ENCODE measurements around the gene FGF12.

FGF12 gene

DNA sequence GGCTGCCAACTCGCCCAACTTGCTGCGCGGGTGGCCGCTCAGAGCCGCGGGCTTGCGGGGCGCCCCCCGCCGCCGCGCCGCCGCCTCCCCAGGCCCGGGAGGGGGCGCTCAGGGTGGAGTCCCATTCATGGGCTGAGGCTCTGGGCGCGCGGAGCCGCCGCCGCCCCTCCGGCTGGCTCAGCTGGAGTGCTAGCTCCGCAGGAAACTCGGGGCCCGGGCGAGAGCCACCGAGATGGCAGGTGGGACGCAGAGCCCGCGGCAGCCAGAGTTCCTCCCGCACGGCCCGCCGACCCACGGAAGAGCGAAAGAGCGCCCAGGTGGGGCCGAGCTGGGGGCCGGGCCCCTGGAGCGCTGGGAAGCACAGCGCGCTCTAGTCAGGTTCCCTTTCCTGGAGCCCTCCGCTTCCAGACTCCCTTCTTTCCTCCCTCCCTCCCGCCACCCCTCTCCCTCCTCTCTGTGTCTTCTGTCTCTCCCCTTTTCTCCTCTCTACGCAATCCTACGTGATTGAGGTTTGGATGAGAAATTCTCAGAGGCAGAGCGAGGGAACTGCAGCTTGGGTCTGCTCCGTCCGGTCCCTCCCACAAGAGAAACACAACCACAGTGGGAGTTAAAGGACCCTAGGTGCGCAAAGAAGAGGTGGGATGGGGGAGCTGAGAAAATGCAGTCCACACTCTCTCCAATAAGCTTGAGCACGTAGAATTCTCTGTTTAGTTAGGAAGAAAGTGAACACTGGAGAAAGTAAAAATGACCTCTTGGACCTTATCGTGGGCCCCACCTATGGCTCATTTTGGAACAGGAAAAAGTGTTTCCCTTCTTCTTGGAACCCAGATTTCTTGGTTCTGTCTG, 317.3 kb downstream of the FGF12 start:
- H3K36me3 ChIP-seq (ENCODE audit: insufficient read depth, low read length), result no peaks in the 10 kb centered on the region
- H3K4me1 ChIP-seq (ENCODE audit: insufficient read depth, low read length), result peaks cover 16% of the 10 kb centered on the region
- H3K27ac ChIP-seq (ENCODE audit: low read depth, low read length), result no peak overlapping the region
- peak overlapping the region; percentile 70 for H3K9ac ChIP-seq (ENCODE audit: low read depth, low read length)
- H3K27me3 ChIP-seq (ENCODE audit: insufficient read depth, low read length), result peaks cover 99% of the 10 kb centered on the region
- peak overlapping the region; percentile 76 for H3K4me3 ChIP-seq (ENCODE audit: low read length)
- WGBS, result 2% methylated on average over 52 of the region's 53 CpGs
- H3K9me3 ChIP-seq (ENCODE audit: insufficient read depth, low read depth, low read length), result no peaks in the 10 kb centered on the region

DNA sequence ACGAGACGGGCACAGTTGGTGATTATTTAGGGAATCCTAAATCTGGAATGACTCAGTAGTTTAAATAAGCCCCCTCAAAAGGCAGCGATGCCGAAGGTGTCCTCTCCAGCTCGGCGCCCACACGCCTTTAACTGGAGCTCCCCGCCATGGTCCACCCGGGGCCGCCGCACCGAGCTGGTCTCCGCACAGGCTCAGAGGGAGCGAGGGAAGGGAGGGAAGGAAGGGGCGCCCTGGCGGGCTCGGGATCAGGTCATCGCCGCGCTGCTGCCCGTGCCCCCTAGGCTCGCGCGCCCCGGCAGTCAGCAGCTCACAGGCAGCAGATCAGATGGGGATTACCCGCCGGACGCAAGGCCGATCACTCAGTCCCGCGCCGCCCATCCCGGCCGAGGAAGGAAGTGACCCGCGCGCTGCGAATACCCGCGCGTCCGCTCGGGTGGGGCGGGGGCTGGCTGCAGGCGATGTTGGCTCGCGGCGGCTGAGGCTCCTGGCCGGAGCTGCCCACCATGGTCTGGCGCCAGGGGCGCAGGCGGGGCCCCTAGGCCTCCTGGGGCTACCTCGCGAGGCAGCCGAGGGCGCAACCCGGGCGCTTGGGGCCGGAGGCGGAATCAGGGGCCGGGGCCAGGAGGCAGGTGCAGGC, 318.0 kb downstream of the FGF12 start:
- Histone ChIP-seq H3K4me3 (ENCODE audit: low read length) (peak overlapping the region; percentile 76), H3K36me3 (ENCODE audit: insufficient read depth, low read length) (no peaks in the 10 kb centered on the region), H3K27me3 (ENCODE audit: insufficient read depth, low read length) (peaks cover 94% of the 10 kb centered on the region), H3K27ac (ENCODE audit: low read depth, low read length) (no peak overlapping the region), H3K9me3 (ENCODE audit: insufficient read depth, low read depth, low read length) (no peaks in the 10 kb centered on the region), H3K9ac (ENCODE audit: low read depth, low read length) (peak overlapping the region; percentile 70), H3K4me1 (ENCODE audit: insufficient read depth, low read length) (peaks cover 14% of the 10 kb centered on the region; the same call in 1 of the 2 replicates)
- under 1% methylated on average over 61 of the region's 61 CpGs for WGBS

DNA sequence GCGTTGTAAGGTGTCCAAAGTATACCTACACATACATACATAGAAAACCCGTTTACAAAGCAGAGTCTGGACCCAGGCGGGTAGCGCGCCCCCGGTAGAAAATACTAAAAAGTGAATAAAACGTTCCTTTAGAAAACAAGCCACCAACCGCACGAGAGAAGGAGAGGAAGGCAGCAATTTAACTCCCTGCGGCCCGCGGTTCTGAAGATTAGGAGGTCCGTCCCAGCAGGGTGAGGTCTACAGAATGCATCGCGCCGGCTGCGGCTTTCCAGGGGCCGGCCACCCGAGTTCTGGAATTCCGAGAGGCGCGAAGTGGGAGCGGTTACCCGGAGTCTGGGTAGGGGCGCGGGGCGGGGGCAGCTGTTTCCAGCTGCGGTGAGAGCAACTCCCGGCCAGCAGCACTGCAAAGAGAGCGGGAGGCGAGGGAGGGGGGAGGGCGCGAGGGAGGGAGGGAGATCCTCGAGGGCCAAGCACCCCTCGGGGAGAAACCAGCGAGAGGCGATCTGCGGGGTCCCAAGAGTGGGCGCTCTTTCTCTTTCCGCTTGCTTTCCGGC, 318.6 kb downstream of the FGF12 start:
- Histone ChIP-seq H3K36me3 (ENCODE audit: insufficient read depth, low read length) (no peaks in the 10 kb centered on the region), H3K4me1 (ENCODE audit: insufficient read depth, low read length) (peaks cover 14% of the 10 kb centered on the region; the same call in 1 of the 2 replicates), H3K4me3 (ENCODE audit: low read length) (peak overlapping the region; percentile 76), H3K27ac (ENCODE audit: low read depth, low read length) (no peak overlapping the region), H3K9ac (ENCODE audit: low read depth, low read length) (peak overlapping the region; percentile 70), H3K27me3 (ENCODE audit: insufficient read depth, low read length) (peaks cover 88% of the 10 kb centered on the region), H3K9me3 (ENCODE audit: insufficient read depth, low read depth, low read length) (no peaks in the 10 kb centered on the region)
- under 1% methylated on average over 41 of the region's 41 CpGs for WGBS

DNA sequence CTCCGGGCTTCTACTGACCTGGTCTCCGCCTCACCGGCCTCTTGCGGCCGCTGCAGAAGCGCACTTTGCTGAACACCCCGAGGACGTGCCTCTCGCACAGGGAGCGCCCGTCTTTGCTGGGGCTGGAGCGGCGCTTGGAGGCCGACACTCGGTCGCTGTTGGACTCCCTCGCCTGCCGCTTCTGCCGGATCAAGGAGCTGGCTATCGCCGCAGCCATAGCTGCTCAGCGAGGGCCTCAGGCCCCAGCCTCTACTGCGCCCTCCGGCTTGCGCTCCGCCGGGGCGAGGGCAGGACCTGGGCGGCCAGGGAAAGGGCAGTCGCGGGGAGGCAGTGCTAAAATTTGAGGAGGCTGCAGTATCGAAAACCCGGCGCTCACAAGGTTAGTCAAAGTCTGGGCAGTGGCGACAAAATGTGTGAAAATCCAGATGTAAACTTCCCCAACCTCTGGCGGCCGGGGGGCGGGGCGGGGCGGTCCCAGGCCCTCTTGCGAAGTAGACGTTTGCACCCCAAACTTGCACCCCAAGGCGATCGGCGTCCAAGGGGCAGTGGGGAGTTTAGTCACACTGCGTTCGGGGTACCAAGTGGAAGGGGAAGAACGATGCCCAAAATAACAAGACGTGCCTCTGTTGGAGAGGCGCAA, 319.2 kb downstream of the FGF12 start:
- H3K9me3 ChIP-seq (ENCODE audit: insufficient read depth, low read depth, low read length), result no peaks in the 10 kb centered on the region
- no peaks in the 10 kb centered on the region for H3K36me3 ChIP-seq (ENCODE audit: insufficient read depth, low read length)
- H3K4me1 ChIP-seq (ENCODE audit: insufficient read depth, low read length), result peaks cover 14% of the 10 kb centered on the region; the same call in 1 of the 2 replicates
- H3K9ac ChIP-seq (ENCODE audit: low read depth, low read length), result peak overlapping the region; percentile 49; the same call in 1 of the 2 replicates
- 1% methylated on average over 50 of the region's 50 CpGs for WGBS
- no peak overlapping the region for H3K27ac ChIP-seq (ENCODE audit: low read depth, low read length)
- peak overlapping the region; percentile 76 for H3K4me3 ChIP-seq (ENCODE audit: low read length)
- H3K27me3 ChIP-seq (ENCODE audit: insufficient read depth, low read length), result peaks cover 82% of the 10 kb centered on the region

DNA sequence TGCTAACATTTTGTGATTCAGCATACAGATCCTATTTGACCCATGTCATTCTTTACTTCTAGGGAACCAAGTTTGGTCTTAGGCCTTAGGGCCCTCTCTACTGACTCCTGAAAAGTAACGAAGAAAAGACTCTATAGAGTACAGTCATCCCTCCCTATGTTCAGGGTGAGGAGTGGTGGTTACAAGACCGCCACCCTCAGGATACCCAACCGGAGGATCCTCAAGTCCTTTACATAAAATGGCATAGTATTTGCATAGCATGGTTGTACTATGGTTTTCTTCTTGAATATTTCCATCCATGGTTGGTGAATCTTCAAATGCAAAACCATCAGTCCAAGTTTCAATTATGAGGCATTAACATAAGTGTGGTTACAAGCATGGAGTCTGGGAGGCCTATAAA, 327.6 kb downstream of the FGF12 start:
- H3K4me3 ChIP-seq (ENCODE audit: low read length), result no peak overlapping the region
- no peaks in the 10 kb centered on the region for H3K9me3 ChIP-seq (ENCODE audit: insufficient read depth, low read depth, low read length)
- H3K27ac ChIP-seq (ENCODE audit: low read depth, low read length), result no peak overlapping the region
- 100% methylated on average over 2 of the region's 3 CpGs for WGBS
- H3K9ac ChIP-seq (ENCODE audit: low read depth, low read length), result no peak overlapping the region
- peaks cover 3% of the 10 kb centered on the region; the same call in 1 of the 2 replicates for H3K4me1 ChIP-seq (ENCODE audit: insufficient read depth, low read length)
- H3K36me3 ChIP-seq (ENCODE audit: insufficient read depth, low read length), result no peaks in the 10 kb centered on the region
- H3K27me3 ChIP-seq (ENCODE audit: insufficient read depth, low read length), result no peaks in the 10 kb centered on the region; the same call in 1 of the 2 replicates

DNA sequence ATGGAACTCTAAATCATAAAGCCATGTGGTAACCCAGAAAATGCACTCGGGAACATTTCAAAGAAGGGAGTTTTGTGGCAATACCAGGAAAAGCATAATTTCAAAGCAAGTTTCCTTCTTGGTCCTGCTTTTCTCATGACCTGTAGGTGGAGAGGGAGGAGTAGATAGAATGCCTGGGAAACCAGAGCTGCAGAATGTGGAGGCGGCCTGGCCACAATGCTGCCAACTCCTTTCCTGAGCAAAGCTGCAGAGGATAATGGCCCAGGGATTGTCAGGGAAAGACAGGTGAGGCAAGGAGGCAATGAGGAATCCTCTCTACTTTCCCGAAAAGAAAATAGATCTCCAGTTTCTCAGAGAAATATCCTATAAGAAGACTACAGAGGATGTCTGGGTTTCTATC, 330.3 kb downstream of the FGF12 start:
- WGBS, result 95% methylated on average over 3 of the region's 3 CpGs
- no peaks in the 10 kb centered on the region for H3K9me3 ChIP-seq (ENCODE audit: insufficient read depth, low read depth, low read length)
- H3K4me1 ChIP-seq (ENCODE audit: insufficient read depth, low read length), result peaks cover 3% of the 10 kb centered on the region; the same call in 1 of the 2 replicates
- no peak overlapping the region for H3K27ac ChIP-seq (ENCODE audit: low read depth, low read length)
- H3K36me3 ChIP-seq (ENCODE audit: insufficient read depth, low read length), result no peaks in the 10 kb centered on the region
- H3K9ac ChIP-seq (ENCODE audit: low read depth, low read length), result no peak overlapping the region
- no peaks in the 10 kb centered on the region for H3K27me3 ChIP-seq (ENCODE audit: insufficient read depth, low read length)
- H3K4me3 ChIP-seq (ENCODE audit: low read length), result no peak overlapping the region

DNA sequence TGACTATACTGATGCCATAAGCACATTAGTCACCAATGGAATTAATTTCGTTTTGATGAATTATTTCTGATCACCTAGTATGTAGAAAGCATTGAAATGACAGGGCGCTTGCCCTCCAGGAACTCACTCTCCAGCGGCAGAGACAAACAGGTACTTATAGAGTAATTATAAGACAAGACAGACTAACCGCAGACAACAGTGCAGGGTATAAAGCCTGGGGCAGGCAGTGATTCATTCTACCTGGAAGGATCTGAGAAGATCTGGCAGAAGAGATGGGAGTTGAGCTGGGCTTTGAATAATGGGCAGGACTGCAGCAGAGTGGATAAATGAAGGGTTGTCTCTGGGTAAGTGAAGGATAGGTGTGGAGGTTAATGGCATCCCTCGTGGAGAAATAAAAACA, 331.8 kb downstream of the FGF12 start:
- Histone ChIP-seq H3K27me3 (ENCODE audit: insufficient read depth, low read length) (no peaks in the 10 kb centered on the region), H3K9me3 (ENCODE audit: insufficient read depth, low read depth, low read length) (no peaks in the 10 kb centered on the region), H3K36me3 (ENCODE audit: insufficient read depth, low read length) (no peaks in the 10 kb centered on the region), H3K4me3 (ENCODE audit: low read length) (no peak overlapping the region), H3K4me1 (ENCODE audit: insufficient read depth, low read length) (peaks cover 8% of the 10 kb centered on the region), H3K9ac (ENCODE audit: low read depth, low read length) (no peak overlapping the region), H3K27ac (ENCODE audit: low read depth, low read length) (no peak overlapping the region)
- WGBS, result 90% methylated on average over 4 of the region's 5 CpGs

DNA sequence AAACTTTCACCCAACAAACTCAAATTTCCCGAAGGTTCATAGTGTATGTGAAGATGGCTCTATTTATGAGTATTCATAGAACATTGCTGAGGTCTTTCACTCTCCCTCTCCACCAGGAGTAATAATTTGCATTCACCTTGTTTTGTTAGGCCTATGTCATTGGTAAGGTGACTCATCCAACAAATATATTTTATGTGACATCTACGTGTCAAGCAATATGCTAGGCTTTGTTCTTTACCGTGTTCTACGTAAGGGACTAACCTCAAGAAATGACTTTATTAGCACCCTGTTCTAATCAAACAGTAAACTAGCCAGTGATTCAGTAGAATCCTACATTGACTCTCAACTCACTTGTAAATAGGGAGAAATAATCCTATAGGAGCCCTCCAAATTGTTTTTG, 334.4 kb downstream of the FGF12 start:
- peaks cover 4% of the 10 kb centered on the region; the same call in 1 of the 2 replicates for H3K4me1 ChIP-seq (ENCODE audit: insufficient read depth, low read length)
- WGBS, result 95% methylated on average over 3 of the region's 4 CpGs
- H3K9ac ChIP-seq (ENCODE audit: low read depth, low read length), result no peak overlapping the region
- H3K27me3 ChIP-seq (ENCODE audit: insufficient read depth, low read length), result no peaks in the 10 kb centered on the region
- H3K36me3 ChIP-seq (ENCODE audit: insufficient read depth, low read length), result no peaks in the 10 kb centered on the region
- H3K9me3 ChIP-seq (ENCODE audit: insufficient read depth, low read depth, low read length), result no peaks in the 10 kb centered on the region
- H3K4me3 ChIP-seq (ENCODE audit: low read length), result no peak overlapping the region
- H3K27ac ChIP-seq (ENCODE audit: low read depth, low read length), result no peak overlapping the region

DNA sequence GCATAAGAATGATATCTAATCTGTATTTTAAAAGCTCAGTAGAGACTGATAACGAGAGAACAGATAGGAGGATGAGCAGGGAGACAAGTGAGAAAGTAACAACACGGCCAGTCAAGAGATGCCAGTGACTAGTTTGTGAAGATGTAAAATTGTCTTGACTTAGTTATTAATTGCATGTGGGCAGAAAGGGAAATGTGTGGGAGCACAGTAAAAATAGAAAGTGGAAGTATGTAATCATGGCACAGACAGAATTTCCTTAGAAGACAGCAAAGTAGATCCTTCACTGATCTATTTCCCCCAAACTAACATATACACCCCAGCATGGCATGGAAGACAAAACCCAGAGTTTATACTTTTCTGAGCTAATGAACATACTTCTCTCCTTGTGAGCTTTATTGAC, 344.5 kb downstream of the FGF12 start:
- Histone ChIP-seq H3K4me3 (ENCODE audit: low read length) (no peak overlapping the region), H3K4me1 (ENCODE audit: insufficient read depth, low read length) (no peaks in the 10 kb centered on the region), H3K27me3 (ENCODE audit: insufficient read depth, low read length) (no peaks in the 10 kb centered on the region), H3K9ac (ENCODE audit: low read depth, low read length) (no peak overlapping the region), H3K27ac (ENCODE audit: low read depth, low read length) (no peak overlapping the region), H3K36me3 (ENCODE audit: insufficient read depth, low read length) (no peaks in the 10 kb centered on the region), H3K9me3 (ENCODE audit: insufficient read depth, low read depth, low read length) (no peaks in the 10 kb centered on the region)
- WGBS, result 80% methylated on average over 2 of the region's 2 CpGs

DNA sequence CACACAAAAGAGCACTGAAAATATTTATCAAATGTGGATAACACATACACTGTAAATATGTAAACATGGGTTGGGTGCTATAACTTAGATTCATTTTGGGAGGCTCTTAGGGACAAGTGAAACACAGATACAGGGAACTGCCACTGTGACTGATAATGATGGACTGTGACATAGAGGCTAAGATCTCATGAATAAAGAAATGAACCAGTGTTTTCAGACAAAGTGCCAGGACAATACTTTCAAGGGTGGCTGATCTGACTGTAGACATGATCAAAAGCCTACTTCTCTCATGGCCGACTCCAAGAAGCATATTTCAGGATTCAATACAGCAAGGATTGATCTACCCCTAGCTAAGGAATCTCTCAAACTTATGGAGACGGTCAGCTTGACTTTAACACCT, 353.8 kb downstream of the FGF12 start:
- no peak overlapping the region for H3K4me3 ChIP-seq (ENCODE audit: low read length)
- no peaks in the 10 kb centered on the region; the same call in 1 of the 2 replicates for H3K4me1 ChIP-seq (ENCODE audit: insufficient read depth, low read length)
- H3K36me3 ChIP-seq (ENCODE audit: insufficient read depth, low read length), result no peaks in the 10 kb centered on the region
- 95% methylated on average over 2 of the region's 2 CpGs for WGBS
- no peak overlapping the region for H3K27ac ChIP-seq (ENCODE audit: low read depth, low read length)
- H3K9me3 ChIP-seq (ENCODE audit: insufficient read depth, low read depth, low read length), result no peaks in the 10 kb centered on the region
- no peak overlapping the region for H3K9ac ChIP-seq (ENCODE audit: low read depth, low read length)
- no peaks in the 10 kb centered on the region for H3K27me3 ChIP-seq (ENCODE audit: insufficient read depth, low read length)

DNA sequence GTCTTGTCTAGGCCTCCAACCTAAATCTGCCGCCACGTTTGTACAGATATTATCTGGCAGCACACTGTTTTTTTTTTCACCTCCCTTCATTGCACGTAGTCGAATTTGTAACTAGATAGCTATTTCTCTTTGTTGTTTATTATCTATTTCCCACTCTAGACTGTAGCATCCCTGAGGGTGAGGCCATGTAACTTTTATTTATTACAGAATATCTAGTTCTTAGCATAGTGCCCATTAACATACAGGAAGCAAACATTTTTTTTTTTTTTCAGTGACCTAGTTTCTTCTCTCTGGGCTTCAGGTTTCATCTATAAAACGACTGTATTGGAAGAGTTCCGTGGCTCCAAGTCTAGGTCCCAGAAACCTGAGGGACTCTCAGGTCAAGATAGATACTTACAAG, 354.3 kb downstream of the FGF12 start:
- H3K9ac ChIP-seq (ENCODE audit: low read depth, low read length), result no peak overlapping the region
- peaks cover 5% of the 10 kb centered on the region; the same call in 1 of the 2 replicates for H3K4me1 ChIP-seq (ENCODE audit: insufficient read depth, low read length)
- no peak overlapping the region for H3K4me3 ChIP-seq (ENCODE audit: low read length)
- H3K27ac ChIP-seq (ENCODE audit: low read depth, low read length), result no peak overlapping the region
- no peaks in the 10 kb centered on the region for H3K9me3 ChIP-seq (ENCODE audit: insufficient read depth, low read depth, low read length)
- WGBS, result 90% methylated on average over 6 of the region's 6 CpGs
- H3K36me3 ChIP-seq (ENCODE audit: insufficient read depth, low read length), result no peaks in the 10 kb centered on the region
- H3K27me3 ChIP-seq (ENCODE audit: insufficient read depth, low read length), result no peaks in the 10 kb centered on the region
